Lung microvascular endothelial cell (primary cell): Measurements from ENCODE around the gene HNF4A. TPM values are rescaled to one million over a fixed set of nuclear protein-coding genes. Genes with fewer than 3 reads are reported as not detected.
"Not testable (repeated sequence)": the region's sequence is repeated elsewhere in the genome, so short reads cannot be mapped to it uniquely, and the experiment has no call there.

Experiments used
- DNase-seq, 2 donors: peaks; one replicate each; pipeline versions ENCODE4 v3.0.0 to v3.0.0-alpha.2; 2010; ENCODE audit warnings: low read depth in 2 of 2
- total RNA-seq: library from RNA; depleted of rRNA; stranded (reverse); fragments of >200 nt; gene quantifications from 2 replicates; pipeline ENCODE4 v1.2.1, GENCODE V29; 2014

Gene HNF4A
- total RNA-seq, 1 donor from 2014 or later, result not detected

DNA sequence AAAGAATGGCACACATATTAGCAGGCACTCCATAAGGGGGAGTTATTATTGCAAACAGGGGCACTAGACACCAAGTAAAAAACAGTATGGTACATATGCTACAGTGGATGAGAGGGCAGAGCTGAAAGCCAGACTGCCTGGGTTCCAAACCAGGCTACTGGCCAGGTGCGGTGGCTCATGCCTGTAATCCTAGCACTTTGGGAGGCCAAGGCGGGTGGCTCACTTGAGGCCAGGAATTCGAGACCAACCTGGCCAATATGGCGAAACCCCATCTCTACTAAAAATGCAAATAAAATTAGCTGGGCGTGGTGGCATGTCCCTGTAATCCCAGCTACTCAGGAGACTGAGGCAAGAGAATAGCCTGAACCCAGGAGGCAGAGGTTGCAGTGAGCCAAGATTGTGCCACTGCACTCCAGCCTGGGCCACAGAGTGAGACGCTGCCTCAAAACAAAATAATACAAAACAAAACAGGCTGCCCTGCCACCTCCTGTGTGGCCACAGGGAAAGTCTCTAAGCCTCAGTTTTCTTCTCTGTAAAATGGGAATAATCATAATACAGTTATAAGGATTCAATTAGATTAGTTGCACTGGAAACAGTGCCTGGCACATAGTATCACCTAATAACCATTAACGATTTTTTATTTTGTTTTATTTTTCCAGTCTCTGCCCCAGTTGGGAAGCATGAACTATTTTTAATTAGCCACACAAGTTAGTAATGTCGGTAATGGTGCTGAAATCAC, 112.7 kb downstream of the HNF4A start:
- no peak for DNase-seq

DNA sequence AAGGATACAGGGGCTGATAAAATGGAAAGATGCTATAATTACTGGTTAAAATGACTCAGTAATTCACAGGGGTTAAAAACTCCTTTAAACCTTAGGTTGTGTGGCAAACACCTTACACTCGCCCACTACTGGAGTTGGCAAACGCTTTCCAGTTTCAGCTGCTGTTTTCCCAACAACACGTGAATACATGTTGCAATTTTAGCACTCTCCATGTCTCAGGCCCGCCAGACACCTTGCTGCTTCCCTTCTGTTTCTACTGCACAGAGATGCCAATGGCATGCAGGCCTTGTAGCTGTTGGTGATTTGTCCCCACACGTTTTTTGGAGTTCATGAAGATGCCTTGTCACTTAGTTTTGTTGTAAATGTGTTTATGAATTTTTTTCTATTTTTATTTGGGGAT, 114.8 kb downstream of the HNF4A start:
- no peak for DNase-seq

DNA sequence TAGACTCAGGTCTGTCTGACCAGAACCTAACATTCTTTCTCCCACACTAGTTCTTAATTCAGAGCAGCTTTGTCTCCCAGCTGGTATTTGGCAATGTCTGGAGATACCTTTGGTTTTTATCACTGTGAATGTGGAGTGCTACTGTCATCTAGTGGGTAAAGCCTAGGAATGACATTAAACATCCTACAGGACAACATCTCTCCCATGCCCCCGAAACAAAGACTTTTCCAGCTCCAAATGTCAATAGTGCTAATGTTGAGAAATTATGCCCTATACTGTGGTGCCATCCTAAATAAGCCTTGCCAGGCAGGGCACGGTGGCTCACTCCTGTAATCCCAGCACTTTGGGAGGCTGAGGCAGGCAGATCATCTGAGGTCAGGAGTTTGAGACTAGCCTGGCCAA, 116.0 kb downstream of the HNF4A start:
- DNase-seq, result peak in 1 of 2 donors; percentile 23

DNA sequence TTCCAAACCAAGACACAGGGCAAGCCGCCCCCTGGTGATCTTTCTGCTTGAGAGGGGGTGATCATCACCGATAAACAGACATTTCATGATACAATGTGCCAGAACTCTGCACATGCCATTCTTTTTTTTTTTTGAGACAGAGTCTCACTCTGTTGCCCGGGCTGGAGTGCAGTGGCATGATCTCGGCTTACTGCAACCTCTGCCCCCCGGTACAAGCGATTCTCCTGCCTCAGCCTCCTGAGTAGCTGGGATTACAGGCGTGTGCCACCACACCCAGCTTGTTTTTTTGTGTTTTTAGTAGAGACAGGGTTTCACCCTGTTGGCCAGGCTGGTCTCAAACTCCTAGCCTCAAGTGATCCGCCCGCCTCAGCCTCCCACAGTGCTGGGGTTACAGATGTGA, 116.8 kb downstream of the HNF4A start:
- DNase-seq, result not testable (repeated sequence)

DNA sequence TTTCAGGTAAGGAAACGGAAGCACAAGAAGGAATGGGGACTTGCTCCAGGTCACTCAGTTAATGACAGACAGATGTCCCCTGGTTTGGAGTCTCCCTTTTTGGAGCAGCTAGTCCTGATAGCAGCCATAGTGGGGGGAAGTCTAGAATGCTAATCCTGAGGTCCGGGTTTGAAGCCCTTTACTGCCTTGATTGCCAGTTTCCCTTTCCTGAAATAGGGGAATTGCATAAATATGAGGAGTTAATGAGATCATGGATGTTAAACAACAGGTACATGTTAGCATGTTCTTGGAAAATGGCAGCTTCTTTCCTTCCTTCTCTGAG, 119.8 kb downstream of the HNF4A start:
- DNase-seq, result no peak

DNA sequence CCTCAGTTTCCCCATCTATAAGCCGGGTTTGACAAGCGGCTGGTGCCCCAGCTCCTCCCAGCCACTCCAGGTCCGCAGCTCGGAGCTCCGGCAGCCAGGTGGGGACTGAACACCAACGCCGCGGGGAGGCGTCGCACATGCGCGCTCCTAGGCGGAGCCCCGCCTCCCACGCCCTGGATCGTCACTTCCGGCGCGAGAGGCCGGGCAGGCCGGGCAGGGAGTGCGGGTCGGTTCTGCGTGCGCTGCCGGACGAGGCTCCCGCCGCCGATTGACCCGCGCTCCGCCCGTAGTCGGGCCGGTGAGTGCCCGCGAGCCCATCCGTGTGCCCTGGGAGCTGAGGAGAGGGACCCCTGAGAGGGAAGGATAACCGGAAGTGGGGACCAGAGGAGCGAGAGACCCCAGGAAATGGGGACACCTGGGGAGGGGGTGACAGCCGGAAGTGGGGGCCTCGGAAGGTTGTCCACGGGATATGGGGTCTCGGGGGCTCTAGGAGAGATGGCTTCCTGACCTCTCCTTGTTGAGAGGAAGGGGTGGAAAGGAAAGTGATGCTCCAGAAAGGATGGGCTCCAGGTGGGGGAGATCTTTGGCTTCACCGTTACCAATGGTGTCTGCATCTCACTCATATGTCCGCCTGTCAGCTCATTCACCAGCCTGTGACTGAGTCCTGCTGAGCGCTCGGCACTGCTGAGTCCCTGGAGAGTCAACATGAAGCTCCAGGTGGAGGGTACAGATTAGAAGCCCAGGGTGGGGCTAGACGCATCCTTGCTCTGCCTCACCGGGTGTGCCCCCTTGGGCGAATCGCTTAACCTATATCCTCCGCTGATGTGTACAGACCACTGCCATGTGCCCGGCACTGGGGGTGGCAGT, 120.4 kb downstream of the HNF4A start, which contains the start of gene TTPAL:
TTPAL (plus strand) TSS at position 181 of the 867 bp plus-strand sequence. CDS start 4,126 bp downstream, outside the sequence.
- DNase-seq, result peak; percentile 85 to 92

DNA sequence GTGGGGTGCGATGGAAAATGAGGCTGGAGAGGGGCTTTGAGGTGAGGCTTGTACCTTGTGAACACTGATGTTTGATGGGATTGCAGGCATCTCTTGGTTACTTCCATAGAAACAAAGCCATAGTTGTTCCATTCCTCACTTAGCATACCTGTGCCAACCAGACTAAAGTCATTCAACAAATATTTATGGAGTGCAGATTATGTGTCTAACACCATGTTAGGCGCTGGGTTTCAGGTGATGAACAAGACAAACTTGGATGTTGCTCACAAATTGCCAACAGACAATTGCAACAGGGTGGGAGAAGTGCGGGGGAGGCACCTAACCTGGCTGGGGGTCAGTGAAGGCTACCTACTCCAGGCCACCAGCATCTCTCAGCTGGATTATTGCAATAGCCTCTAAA, 121.7 kb downstream of the HNF4A start:
- no peak for DNase-seq

DNA sequence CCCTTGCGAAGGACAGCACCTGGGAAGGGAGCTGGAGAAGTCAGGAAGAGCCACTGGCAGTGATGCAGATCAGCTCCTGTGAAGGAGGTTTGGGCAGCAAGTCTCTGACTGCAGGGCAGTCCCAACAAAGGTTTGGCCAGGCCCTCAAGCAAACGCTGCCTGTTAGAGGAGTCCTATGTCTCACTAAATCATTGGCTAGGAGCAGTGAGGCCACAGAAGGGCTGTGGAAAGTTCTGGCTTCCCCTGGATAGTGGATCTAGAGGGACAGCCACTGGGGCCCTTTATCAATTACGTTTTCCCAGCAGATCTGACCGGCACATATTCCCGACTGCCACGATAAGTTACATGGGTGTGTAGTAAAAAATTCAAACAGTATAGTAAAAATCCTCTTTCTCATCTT, 122.7 kb downstream of the HNF4A start:
- no peak for DNase-seq

DNA sequence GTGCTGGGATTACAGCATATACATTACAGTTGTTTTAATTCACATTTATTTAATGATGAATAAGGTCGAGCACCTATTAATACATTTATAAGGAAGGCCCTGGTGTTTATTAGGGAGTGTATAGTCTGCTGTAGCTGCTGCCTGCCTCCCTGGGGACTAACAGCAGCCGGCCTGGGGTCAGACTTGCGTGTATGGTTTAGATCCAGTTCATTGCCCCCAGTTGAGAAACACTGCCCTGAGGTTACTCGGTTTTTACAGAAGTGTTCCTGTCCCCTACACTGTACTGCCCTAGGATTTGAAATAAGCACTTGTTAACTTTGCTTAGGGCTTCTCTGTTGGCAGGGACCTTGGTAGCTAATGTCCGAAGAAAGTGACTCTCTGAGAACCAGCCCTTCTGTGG, 124.1 kb downstream of the HNF4A start:
- DNase-seq, result no peak

DNA sequence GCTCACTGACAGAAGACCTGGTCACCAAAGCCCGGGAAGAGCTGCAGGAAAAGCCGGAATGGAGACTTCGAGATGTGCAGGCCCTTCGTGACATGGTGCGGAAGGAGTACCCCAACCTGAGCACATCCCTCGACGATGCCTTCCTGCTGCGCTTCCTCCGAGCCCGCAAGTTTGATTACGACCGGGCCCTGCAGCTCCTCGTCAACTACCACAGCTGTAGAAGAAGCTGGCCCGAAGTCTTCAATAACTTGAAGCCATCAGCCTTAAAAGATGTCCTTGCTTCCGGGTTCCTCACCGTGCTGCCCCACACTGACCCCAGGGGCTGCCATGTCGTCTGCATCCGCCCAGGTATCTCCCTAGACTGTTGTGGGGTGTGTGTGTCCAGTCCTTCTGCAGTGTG, 124.6 kb downstream of the HNF4A start:
- DNase-seq, result no peak

DNA sequence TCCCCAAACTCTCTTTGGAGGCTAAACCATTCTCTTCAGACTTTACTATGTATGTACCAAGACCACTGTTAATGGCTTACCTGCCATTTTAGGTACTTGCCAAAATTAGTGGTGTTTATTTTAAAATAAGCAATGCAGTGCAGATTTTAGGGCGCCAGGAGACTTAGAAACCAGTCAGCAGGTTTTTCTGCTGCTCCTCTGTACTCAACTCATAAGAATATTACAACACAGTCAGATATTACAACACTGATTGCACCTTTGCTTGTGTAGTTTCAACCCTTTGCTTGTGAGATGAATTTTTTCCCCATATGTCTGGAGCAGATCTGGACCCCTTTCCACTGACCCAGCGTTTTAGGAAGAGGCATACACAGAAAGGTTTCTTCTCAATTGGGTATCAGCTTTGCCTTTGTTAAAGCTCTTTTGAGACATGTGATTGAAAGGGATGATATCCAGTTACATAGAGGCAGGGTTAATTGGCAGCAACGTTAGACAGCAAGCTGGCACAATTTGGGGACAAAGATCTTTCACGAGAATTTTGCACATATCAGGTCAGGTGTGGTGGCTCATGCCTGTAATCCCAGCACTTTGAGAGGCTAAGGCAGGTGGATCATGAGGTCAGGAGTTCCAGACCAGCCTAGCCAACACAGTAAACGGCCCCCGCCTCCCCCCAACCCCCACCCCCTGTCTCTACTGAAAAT, 126.4 kb downstream of the HNF4A start:
- no peak for DNase-seq

DNA sequence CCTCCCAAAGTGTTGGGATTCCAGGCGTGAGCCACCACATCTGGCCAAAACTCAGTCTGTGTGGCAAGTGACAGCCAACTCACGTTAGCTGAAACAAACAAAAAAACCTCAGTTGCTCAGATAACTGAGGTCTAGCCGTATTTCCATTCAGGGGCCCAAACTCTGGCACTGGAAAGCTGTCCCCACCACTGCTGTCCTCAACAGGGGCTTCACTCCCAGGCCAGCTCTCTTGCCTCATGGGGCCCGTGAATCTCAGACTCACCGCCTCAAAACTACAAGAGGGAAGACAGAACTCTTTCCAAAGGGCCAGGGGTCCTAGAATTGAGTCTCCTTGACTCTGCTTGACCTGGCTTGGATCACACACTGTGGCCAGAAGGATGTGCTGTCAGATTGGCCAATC, 127.6 kb downstream of the HNF4A start:
- DNase-seq, result no peak

Other genes with a start within 250 kb of the HNF4A start
- gene JPH2, start 168.5 kb upstream of the HNF4A start, total RNA-seq, result under 0.01 TPM in 1 of 2 replicates, not detected in the other
- gene OSER1, start 144.9 kb upstream of the HNF4A start, total RNA-seq, result 30.7 and 38.5 TPM in 2 replicates
- not detected in 2 replicates for gene GDAP1L1, start 108.4 kb upstream of the HNF4A start, total RNA-seq
- 4.1 and 7.3 TPM in 2 replicates for gene FITM2, start 44.5 kb upstream of the HNF4A start, total RNA-seq
- gene R3HDML, start 18.7 kb upstream of the HNF4A start, total RNA-seq, result not detected in 2 replicates
- gene TTPAL, start 120.2 kb downstream of the HNF4A start, total RNA-seq, result 2.6 and 2.8 TPM in 2 replicates
- gene SERINC3, start 166.4 kb downstream of the HNF4A start, total RNA-seq, result 87.0 and 130 TPM in 2 replicates
- 138 and 215 TPM in 2 replicates for gene PKIG, start 226.9 kb downstream of the HNF4A start, total RNA-seq